BLaER1 treated with 17β-estradiol and CSF1 and Interleukin-3, amounts not matched to agents 10 nM and 100 nM (cell line): ENCODE data around the gene CD2.
A peak's percentile ranks its signal among the peaks of the same experiment; 100 is the strongest.

Source experiments
- H3K27ac ChIP-seq, 11 experiments: shearing (Covaris generic); formaldehyde crosslinking; 2 replicates each; pipeline ENCODE4 v1.8.1; 2022
- H3K27me3 ChIP-seq, 11 experiments: shearing (Covaris generic); formaldehyde crosslinking; 2 replicates each; pipeline ENCODE4 v1.8.1; 2022
- H3K36me3 ChIP-seq, 11 experiments: shearing (Covaris generic); formaldehyde crosslinking; 2 replicates each; pipeline ENCODE4 v1.8.1; 2022
- H3K4me1 ChIP-seq, 10 experiments: shearing (Covaris generic); formaldehyde crosslinking; 2 replicates each; pipeline ENCODE4 v1.8.1; 2022
- H3K4me2 ChIP-seq, 11 experiments: shearing (Covaris generic); formaldehyde crosslinking; 2 replicates each; pipeline ENCODE4 v1.8.1; 2022
- H3K4me3 ChIP-seq, 10 experiments: shearing (Covaris generic); formaldehyde crosslinking; 2 replicates each; pipeline ENCODE4 v1.8.1; 2022
- H3K9ac ChIP-seq, 11 experiments: shearing (Covaris generic); formaldehyde crosslinking; 2 replicates each; pipeline ENCODE4 v1.8.1; 2022
- H3K9me3 ChIP-seq, 11 experiments: shearing (Covaris generic); formaldehyde crosslinking; replicated peaks in 1 of 11; 2 replicates each; pipeline ENCODE4 v1.8.1; 2022
- H4K20me1 ChIP-seq, 11 experiments: shearing (Covaris generic); formaldehyde crosslinking; 2 replicates each; pipeline ENCODE4 v1.8.1; 2022
- Cebpa-rat ChIP-seq, 11 experiments: shearing (Covaris generic); IDR thresholded peaks; 2 replicates each; pipeline ENCODE4 v1.8.1; 2022

CD2 gene

GRCh38 chr1:116754198-116754977, at the start of gene CD2:
Gene CD2, plus strand, starts transcription at chr1:116754430. Its CDS starts 63 bp downstream, at chr1:116754493.
- Histone ChIP-seq H3K4me1 (peaks cover 9 to 70% (median 27%) of the 10 kb centered on the region in 10 experiments; a peak in 18 of 20 replicates), H3K4me2 (peak within 1 kb of the TSS in 6 of 11 experiments; percentile 4 to 65 (median 56); a peak in 10 of 22 replicates), H3K27me3 (no peaks in the 10 kb centered on the region), H3K27ac (peak within 1 kb of the TSS in 3 of 11 experiments; percentile 4 to 44 (median 42); a peak in 4 of 22 replicates), H3K36me3 (peaks cover 0 to 1% (median 0%) of the 10 kb centered on the region in 11 experiments; a peak in 3 of 22 replicates), H4K20me1 (no peaks in the 10 kb centered on the region), H3K9ac (no peak within 1 kb of the TSS), H3K9me3 (peaks cover 6 to 15% (median 10%) of the 10 kb centered on the region in 11 experiments), H3K4me3 (peak within 1 kb of the TSS in 2 of 10 experiments; percentile 31 to 32; a peak in 2 of 20 replicates)
- peak in 2 of 11 experiments; percentile 21 to 37; a peak in 1 of 22 replicates for TF ChIP-seq Cebpa-rat (IDR thresholded peaks at IDR 0.05)

GRCh38 chr1:116706123-116706522, 48.1 kb upstream of the CD2 start:
- Histone ChIP-seq H3K9me3 (peaks cover 0 to 7% (median 0%) of the 10 kb centered on the region in 11 experiments; a peak in 3 of 22 replicates), H3K27me3 (no peaks in the 10 kb centered on the region), H4K20me1 (no peaks in the 10 kb centered on the region), H3K27ac (no peak overlapping the region), H3K4me2 (no peak overlapping the region), H3K36me3 (no peaks in the 10 kb centered on the region), H3K4me3 (no peak overlapping the region), H3K9ac (no peak overlapping the region), H3K4me1 (peaks cover 0 to under 1% (median 0%) of the 10 kb centered on the region in 10 experiments; a peak in 1 of 20 replicates)
- no peak for TF ChIP-seq Cebpa-rat (IDR thresholded peaks at IDR 0.05)

- no peaks in the 10 kb centered on the region for H4K20me1 ChIP-seq
- H3K4me3 ChIP-seq: no peak overlapping the region
- TF ChIP-seq Cebpa-rat (IDR thresholded peaks at IDR 0.05): no peak
- no peak overlapping the region for H3K9ac ChIP-seq
- no peak overlapping the region for H3K27ac ChIP-seq
- no peaks in the 10 kb centered on the region for H3K36me3 ChIP-seq
- H3K9me3 ChIP-seq: peaks cover 0 to 7% (median 0%) of the 10 kb centered on the region in 11 experiments; a peak in 3 of 22 replicates
- no peak overlapping the region for H3K4me2 ChIP-seq
- peaks cover 0 to 6% (median 0%) of the 10 kb centered on the region in 10 experiments; a peak in 3 of 20 replicates for H3K4me1 ChIP-seq
- H3K27me3 ChIP-seq: no peaks in the 10 kb centered on the region
These were observed 47.4 kb upstream of the CD2 start for GRCh38 chr1:116706841-116707240.

GRCh38 chr1:116708255-116708900, 45.9 kb upstream of the CD2 start:
- Histone ChIP-seq H3K27me3 (no peaks in the 10 kb centered on the region), H3K4me2 (no peak overlapping the region), H3K9ac (no peak overlapping the region), H3K27ac (no peak overlapping the region), H3K4me3 (no peak overlapping the region), H4K20me1 (no peaks in the 10 kb centered on the region), H3K9me3 (no peaks in the 10 kb centered on the region), H3K4me1 (peaks cover 0 to 12% (median 0%) of the 10 kb centered on the region in 10 experiments; a peak in 5 of 20 replicates), H3K36me3 (no peaks in the 10 kb centered on the region)
- TF ChIP-seq Cebpa-rat (IDR thresholded peaks at IDR 0.05): no peak

DNA sequence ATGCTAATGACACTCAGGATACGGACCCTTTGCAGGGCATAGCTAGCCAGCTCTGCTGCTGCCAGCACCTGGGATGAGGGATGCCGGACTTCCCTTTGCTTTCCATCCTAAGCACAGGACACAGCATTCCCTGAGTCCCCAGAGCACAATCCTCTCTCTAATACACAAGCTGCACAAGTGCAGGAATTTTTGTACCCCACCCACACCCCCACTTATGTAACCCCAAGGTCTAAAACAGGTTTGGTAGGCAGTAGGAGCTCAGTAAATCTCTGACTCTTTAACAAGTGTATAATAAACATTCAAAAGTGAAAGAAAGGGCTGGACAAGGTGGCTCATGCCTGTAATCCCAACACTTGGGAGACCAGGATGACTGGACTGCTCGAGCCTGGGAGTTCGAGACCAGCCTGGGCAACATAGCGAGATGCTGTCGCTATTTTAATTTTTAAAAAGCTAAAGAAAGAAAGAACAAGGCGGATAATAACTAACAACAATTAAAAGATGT, 44.5 kb upstream of the CD2 start:
- H3K27ac ChIP-seq: no peak overlapping the region
- H3K36me3 ChIP-seq: no peaks in the 10 kb centered on the region
- H3K27me3 ChIP-seq: no peaks in the 10 kb centered on the region
- peaks cover 0 to 12% (median 0%) of the 10 kb centered on the region in 10 experiments; a peak in 5 of 20 replicates for H3K4me1 ChIP-seq
- no peaks in the 10 kb centered on the region for H3K9me3 ChIP-seq
- no peak overlapping the region for H3K9ac ChIP-seq
- H3K4me3 ChIP-seq: no peak overlapping the region
- H4K20me1 ChIP-seq: no peaks in the 10 kb centered on the region
- no peak overlapping the region for H3K4me2 ChIP-seq
- no peak for TF ChIP-seq Cebpa-rat (IDR thresholded peaks at IDR 0.05)

DNA sequence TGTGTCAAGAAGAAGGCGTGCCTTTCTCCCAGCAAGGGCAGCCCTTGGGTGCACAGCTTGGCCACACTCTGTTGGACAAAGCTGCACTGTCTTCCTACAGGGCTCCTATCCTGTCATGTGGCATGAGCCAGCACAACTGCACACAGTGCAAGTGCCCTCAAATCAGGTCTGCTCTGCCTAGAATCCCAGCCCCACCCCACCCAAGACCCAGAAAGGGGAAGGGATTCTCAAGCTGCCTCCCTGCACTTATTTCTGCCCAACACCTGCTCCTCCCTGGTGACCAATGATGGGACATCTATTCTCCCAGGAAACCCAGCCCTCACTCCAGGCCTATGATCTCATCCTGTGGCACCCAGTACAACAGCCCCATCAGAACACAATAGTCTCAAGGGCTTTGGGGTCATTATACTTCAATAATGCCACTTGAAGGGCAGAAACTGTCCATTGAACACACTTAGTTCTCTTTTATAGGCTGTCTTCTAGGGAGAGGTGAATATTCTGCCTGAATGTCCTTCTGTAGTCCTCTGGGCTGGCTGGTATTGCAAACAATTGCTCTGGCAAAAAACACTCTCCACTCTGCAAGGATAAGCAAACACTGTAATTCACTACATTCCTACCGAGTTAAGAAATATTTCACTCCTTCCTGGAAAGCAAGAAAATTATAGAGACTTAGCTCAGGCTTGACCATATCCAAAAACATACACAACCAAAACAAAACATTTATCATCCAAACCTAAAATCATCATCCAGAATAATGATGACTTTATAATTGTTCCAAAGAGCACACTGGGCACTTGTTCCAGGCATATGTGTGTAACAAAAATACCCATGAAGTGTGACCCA, 43.6 kb upstream of the CD2 start:
- no peaks in the 10 kb centered on the region for H4K20me1 ChIP-seq
- H3K27ac ChIP-seq: no peak overlapping the region
- H3K36me3 ChIP-seq: no peaks in the 10 kb centered on the region
- H3K4me1 ChIP-seq: peaks cover 0 to 12% (median 0%) of the 10 kb centered on the region in 10 experiments; a peak in 5 of 20 replicates
- no peaks in the 10 kb centered on the region for H3K9me3 ChIP-seq
- no peaks in the 10 kb centered on the region for H3K27me3 ChIP-seq
- TF ChIP-seq Cebpa-rat (IDR thresholded peaks at IDR 0.05): no peak
- no peak overlapping the region for H3K4me2 ChIP-seq
- H3K4me3 ChIP-seq: no peak overlapping the region
- no peak overlapping the region for H3K9ac ChIP-seq

DNA sequence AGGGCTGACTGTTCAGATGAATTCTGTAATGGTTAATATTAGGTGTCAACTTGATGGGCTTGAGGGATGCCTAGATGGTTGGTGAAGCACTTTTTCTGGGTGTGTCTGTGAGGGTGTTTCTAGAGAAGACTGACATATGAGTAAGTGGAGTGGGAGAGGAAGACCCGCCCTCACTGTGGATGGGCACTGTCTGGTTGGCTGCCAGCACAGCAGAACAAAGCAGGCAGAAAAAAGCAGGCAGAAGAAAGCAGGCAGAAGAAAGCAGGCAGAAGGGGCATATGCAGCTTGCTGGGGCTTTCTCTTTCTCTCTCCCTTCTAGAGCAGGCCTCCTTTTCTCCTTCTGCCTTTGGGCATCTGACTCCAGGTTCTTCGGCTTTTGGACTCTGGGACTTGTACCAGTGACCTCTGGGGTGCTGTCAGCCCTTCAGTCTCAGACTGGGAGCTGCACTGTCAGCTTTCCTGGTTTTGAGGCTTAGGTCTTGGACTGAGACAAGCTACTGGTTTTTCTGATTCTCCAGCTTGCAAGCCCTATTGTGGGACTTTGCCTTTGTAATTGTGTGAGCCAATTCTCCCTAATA, 42.9 kb upstream of the CD2 start:
- peak overlapping the region in 2 of 11 experiments; percentile 7 to 13; a peak in 2 of 22 replicates for H3K4me2 ChIP-seq
- H3K4me1 ChIP-seq: peaks cover 0 to 12% (median 0%) of the 10 kb centered on the region in 10 experiments; a peak in 5 of 20 replicates
- H3K27ac ChIP-seq: no peak overlapping the region
- no peak overlapping the region for H3K4me3 ChIP-seq
- no peak for TF ChIP-seq Cebpa-rat (IDR thresholded peaks at IDR 0.05)
- H3K27me3 ChIP-seq: no peaks in the 10 kb centered on the region
- no peaks in the 10 kb centered on the region for H4K20me1 ChIP-seq
- no peak overlapping the region; a peak in 1 of 22 replicates for H3K9ac ChIP-seq
- no peaks in the 10 kb centered on the region for H3K9me3 ChIP-seq
- H3K36me3 ChIP-seq: no peaks in the 10 kb centered on the region

- Histone ChIP-seq H3K4me3 (no peak overlapping the region), H3K4me2 (peak overlapping the region in 1 of 11 experiments; percentile 18; a peak in 2 of 22 replicates), H3K27me3 (no peaks in the 10 kb centered on the region), H3K27ac (no peak overlapping the region), H4K20me1 (no peaks in the 10 kb centered on the region), H3K4me1 (peaks cover 0 to 12% (median 0%) of the 10 kb centered on the region in 10 experiments; a peak in 5 of 20 replicates), H3K9ac (no peak overlapping the region), H3K9me3 (peaks cover 0 to 3% (median 0%) of the 10 kb centered on the region in 11 experiments; a peak in 3 of 22 replicates), H3K36me3 (no peaks in the 10 kb centered on the region)
- TF ChIP-seq Cebpa-rat (IDR thresholded peaks at IDR 0.05): no peak
These were observed 41.7 kb upstream of the CD2 start for GRCh38 chr1:116712510-116712909.
